HG03108 (cell line): ENCODE measurements around the gene CSMD2.

Experiments
- ATAC-seq: cut with Tn5 transposase; IDR thresholded peaks from one replicate; pipeline ENCODE4 v1.9.1; 2021; ENCODE audit warnings: moderate library complexity; ENCODE audit not compliant: unreplicated experiment

Gene CSMD2

GRCh38 chr1:33468967-33469366 is 696.1 kb downstream of the CSMD2 start:
- no peak for ATAC-seq

GRCh38 chr1:33468531-33468930 is 696.5 kb downstream of the CSMD2 start:
- ATAC-seq: no peak

GRCh38 chr1:33468011-33468410 is 697.0 kb downstream of the CSMD2 start:
- ATAC-seq: no peak

GRCh38 chr1:33466159-33466558 is 698.9 kb downstream of the CSMD2 start:
- no peak for ATAC-seq

- ATAC-seq: no peak
These were observed 699.7 kb downstream of the CSMD2 start for GRCh38 chr1:33465316-33465715.

- no peak for ATAC-seq
These were observed 700.5 kb downstream of the CSMD2 start for GRCh38 chr1:33464552-33464951.
